NOMO-1 (cell line): ENCODE results near the gene GPR25.
"Not testable (repeated sequence)": the region's sequence is repeated elsewhere in the genome, so short reads cannot be mapped to it uniquely, and the experiment has no call there.

Experiments
- DNase-seq, 2 experiments: peaks; one replicate each; lab custom pipeline; 2025; ENCODE audit not compliant: unreplicated experiment in 2 of 2; lab: John Stamatoyannopoulos, UW

The GPR25 gene

GRCh38 chr1:200909071-200909470 is 36.3 kb downstream of the GPR25 start:
- DNase-seq, result no peak

DNA sequence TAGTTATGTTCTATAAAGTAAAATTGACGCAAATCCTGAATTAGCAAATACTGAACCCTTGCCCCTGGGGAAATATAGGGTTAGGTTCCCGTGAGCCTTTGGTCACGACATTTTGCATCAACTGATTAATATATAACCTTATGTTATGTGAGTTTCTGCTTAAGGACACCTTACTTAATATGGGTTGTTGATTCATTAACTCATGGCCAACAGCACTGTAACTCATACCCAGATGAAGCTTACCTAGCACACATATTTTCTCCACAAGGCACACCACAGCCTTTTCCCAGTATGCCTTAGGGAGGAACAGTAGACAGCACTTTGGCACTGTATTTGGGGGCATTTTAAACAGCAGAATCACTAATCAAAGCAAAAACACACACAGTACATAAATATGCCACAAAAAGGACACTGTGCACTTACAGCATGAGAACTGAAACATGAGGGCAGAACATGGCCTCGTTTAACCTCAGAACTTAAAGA is 37.0 kb downstream of the GPR25 start:
- DNase-seq, result no peak

GRCh38 chr1:200911361-200911760 is 38.6 kb downstream of the GPR25 start:
- DNase-seq, result no peak

GRCh38 chr1:200911936-200912335 is 39.2 kb downstream of the GPR25 start:
- DNase-seq, result not testable (repeated sequence)

GRCh38 chr1:200912737-200913407 is 40.1 kb downstream of the GPR25 start:
- DNase-seq, result no peak

DNA sequence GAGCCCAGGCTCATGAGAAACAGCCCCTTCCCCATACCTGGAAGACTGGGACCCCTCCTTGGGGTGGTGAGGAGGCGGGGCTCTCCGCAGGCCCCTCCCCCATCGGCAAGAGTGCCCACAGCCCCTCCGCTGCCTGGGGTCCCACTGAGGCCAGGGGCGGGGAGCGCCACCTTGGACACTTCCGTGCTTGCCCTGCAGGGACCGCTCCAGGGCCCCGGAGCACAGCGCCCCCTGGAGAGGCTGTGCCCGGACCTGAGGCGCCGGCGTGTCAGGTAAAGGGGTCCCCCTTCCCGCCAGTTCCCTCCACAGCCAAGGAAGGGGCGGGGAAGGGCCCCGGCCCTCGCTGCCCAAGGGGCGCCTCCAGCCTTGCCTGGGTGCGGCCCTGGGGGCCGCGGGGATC is 43.4 kb downstream of the GPR25 start:
- no peak for DNase-seq

DNA sequence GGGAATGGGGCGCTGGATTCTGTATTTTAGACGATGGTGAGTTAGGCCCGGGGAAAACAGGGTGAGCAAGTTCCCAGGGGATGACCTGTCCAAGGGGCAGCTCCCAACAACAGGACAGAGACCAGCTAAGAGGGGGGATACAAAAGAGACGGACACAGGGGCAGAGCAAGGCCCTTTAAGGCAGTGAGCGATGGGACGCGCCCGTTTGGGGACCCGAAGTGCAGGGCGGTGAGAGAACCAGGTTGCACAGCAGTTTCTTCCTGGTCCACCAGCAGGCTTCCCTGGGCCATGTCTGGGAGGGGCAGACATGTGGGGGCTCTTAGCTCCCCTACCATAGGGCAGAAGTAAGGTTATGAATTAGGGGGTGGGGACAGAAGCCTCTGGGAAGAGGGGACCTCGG is 43.9 kb downstream of the GPR25 start:
- DNase-seq, result no peak

- no peak for DNase-seq
Observed at GRCh38 chr1:200917291-200917817, 44.6 kb downstream of the GPR25 start.

DNA sequence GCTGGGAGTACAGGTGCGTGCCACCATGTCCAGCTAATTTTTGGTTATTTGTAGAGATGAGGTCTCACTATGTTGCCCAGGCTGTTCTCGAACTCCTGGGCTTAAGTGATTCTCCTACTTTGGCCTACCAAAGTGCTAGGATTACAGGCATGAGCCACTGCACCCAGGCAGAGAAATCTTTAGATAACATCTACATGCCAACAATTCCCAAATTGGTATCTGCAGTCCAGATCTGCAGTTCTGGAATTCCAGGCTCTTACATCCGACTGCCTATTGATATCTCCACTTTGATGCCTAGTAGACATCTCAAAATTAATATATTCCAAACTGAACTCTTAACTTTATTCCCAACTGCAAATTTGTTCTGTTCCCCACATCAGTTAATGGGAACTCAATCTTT is 45.2 kb downstream of the GPR25 start:
- no peak for DNase-seq

- no peak for DNase-seq
Observed at GRCh38 chr1:200919386-200919785, 46.6 kb downstream of the GPR25 start.

- no peak for DNase-seq
Observed at GRCh38 chr1:200921571-200922110, 48.9 kb downstream of the GPR25 start.

- no peak for DNase-seq
Observed at GRCh38 chr1:200922406-200922805, 49.6 kb downstream of the GPR25 start.

DNA sequence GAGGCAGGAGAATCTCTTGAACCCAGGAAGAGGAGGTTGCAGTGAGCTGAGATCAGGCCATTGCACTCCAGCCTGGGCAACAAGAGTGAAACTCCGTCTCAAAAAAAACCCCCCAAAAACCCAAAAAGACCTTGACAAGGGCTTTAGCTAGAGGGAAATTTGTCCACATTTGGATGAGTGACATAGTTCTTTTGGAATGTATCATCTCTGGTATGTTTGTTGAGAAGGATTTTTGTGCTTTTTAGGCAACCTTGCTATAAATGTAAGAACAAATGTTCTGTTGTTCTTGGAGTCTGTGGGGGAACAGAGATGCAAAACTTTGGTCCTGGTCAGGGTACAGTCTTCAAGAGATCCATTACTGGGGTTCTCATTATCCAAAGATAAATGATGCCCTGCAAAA is 50.8 kb downstream of the GPR25 start:
- no peak for DNase-seq
